Measurements from ENCODE around the gene SP9. TPM values are rescaled to one million over a fixed set of nuclear protein-coding genes. Genes with fewer than 3 reads are reported as not detected.

SP9 gene
- total RNA-seq: not detected in 2 replicates

DNA sequence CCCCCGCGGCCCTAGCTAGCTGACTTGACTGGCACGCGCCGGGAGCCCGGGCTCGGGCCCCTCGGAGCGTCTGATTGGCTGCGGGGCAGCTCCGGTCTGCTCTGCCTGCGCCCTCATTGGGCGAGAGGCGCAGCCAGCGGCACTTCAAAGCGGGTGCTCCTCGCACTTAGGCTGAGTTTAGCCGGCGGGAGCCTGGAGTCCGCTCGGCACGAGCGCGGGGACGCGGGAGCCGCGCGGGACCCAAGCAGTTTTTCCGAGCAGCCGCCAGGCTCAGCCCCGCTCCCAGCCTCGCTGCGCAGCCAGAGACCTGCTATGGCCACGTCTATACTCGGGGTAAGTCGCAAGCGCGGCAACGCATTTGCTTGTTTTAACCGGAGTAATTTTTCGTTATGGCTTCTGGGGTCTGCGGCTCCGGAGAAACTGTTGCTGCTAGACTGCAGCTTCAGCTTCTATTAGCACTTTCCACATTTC is at the start of gene SP9:
TSS of gene SP9 (plus strand) at position 174 of the 471 bp plus-strand sequence. CDS start at position 313, 139 bp downstream.

Other genes starting within 250 kb of the SP9 start
- 125 and 144 TPM in 2 replicates for gene OLA1, start 86.4 kb upstream of the SP9 start, total RNA-seq
- 18.5 and 35.9 TPM in 2 replicates for gene SCRN3, start 60.8 kb downstream of the SP9 start, total RNA-seq
- gene GPR155, start 152.1 kb downstream of the SP9 start, total RNA-seq: 1.7 and 3.7 TPM in 2 replicates

Data from nasal cavity respiratory epithelium epithelial cell of viscerocranial mucosa (primary cell).